ENCODE data around the gene HAS3. TPM values are rescaled to one million over a fixed set of nuclear protein-coding genes. Genes with fewer than 3 reads are reported as not detected.

The HAS3 gene
- total RNA-seq, 3 donors from 2014 or later = 0.96 to 10.5 (median 2.5) TPM

GRCh38 chr16:69107316-69107962, 2.0 kb downstream of the HAS3 start:
- TF ChIP-seq POLR2A (IDR thresholded peaks at IDR 0.05) (no peak), CTCF (IDR thresholded peaks at IDR 0.05) (no peak)
- Histone ChIP-seq H3K27me3 (peaks cover 0 to 3% of the 10 kb centered on the region in 2 donors), H3K36me3 (no peaks in the 10 kb centered on the region), H3K9me3 (no peaks in the 10 kb centered on the region), H3K27ac (peak overlapping the region in 1 of 2 donors; percentile 11), H3K4me3 (peak overlapping the region; percentile 45 to 85 (median 63)), H3K4me1 (peaks cover 10 to 11% of the 10 kb centered on the region in 2 donors)
- intact Hi-C loops (cut with DNase I; ENCODE audit: low total_unique reads) = no loop called here
- no peak for DNase-seq (ENCODE audit: low spot score in 2 of 2)

- no peak for TF ChIP-seq POLR2A (IDR thresholded peaks at IDR 0.05)
- TF ChIP-seq CTCF (IDR thresholded peaks at IDR 0.05) = no peak
- no peak for TF ChIP-seq POLR2AphosphoS5 (IDR thresholded peaks at IDR 0.05)
- intact Hi-C loops (cut with DNase I; ENCODE audit: low total_unique reads) = no loop called here
- Histone ChIP-seq H3K4me3 (peak overlapping the region in 1 of 3 donors; percentile 85), H3K36me3 (no peaks in the 10 kb centered on the region), H3K4me1 (peaks cover 11 to 14% of the 10 kb centered on the region in 2 donors), H3K27ac (peak overlapping the region in 1 of 2 donors; percentile 11), H3K9me3 (no peaks in the 10 kb centered on the region), H3K27me3 (peaks cover 0 to 3% of the 10 kb centered on the region in 2 donors)
- no peak for DNase-seq (ENCODE audit: low spot score in 2 of 2)
Measured at GRCh38 chr16:69108064-69108904, 2.8 kb downstream of the HAS3 start.

GRCh38 chr16:69108905-69109252, 3.4 kb downstream of the HAS3 start:
- intact Hi-C loops (cut with DNase I; ENCODE audit: low total_unique reads) = no loop called here
- Histone ChIP-seq H3K36me3 (no peaks in the 10 kb centered on the region), H3K9me3 (no peaks in the 10 kb centered on the region), H3K4me1 (peaks cover 11 to 14% of the 10 kb centered on the region in 2 donors), H3K4me3 (peak overlapping the region in 1 of 3 donors; percentile 31), H3K27me3 (peaks cover 0 to 3% of the 10 kb centered on the region in 2 donors), H3K27ac (peak overlapping the region in 1 of 2 donors; percentile 19)
- TF ChIP-seq CTCF (IDR thresholded peaks at IDR 0.05) (no peak), POLR2A (IDR thresholded peaks at IDR 0.05) (no peak), POLR2AphosphoS5 (IDR thresholded peaks at IDR 0.05) (no peak)
- DNase-seq (ENCODE audit: low spot score in 2 of 2) = no peak

- Histone ChIP-seq H3K36me3 (no peaks in the 10 kb centered on the region), H3K27ac (peak overlapping the region in 1 of 2 donors; percentile 19), H3K4me3 (peak overlapping the region in 1 of 3 donors; percentile 31), H3K9me3 (no peaks in the 10 kb centered on the region), H3K27me3 (peaks cover 0 to 3% of the 10 kb centered on the region in 2 donors), H3K4me1 (peaks cover 11 to 14% of the 10 kb centered on the region in 2 donors)
- DNase-seq (ENCODE audit: low spot score in 2 of 2) = no peak
- TF ChIP-seq CTCF (IDR thresholded peaks at IDR 0.05) (no peak), POLR2A (IDR thresholded peaks at IDR 0.05) (no peak), POLR2AphosphoS5 (IDR thresholded peaks at IDR 0.05) (no peak)
- intact Hi-C loops (cut with DNase I; ENCODE audit: low total_unique reads) = no loop called here
Measured at GRCh38 chr16:69109486-69110270, 4.2 kb downstream of the HAS3 start.
